Suprapubic skin (tissue), 4 donors: ENCODE data around the gene KNL1. TPM values are rescaled to one million over a fixed set of nuclear protein-coding genes. Genes with fewer than 3 reads are reported as not detected.
"Not testable (repeated sequence)": the region's sequence is repeated elsewhere in the genome, so short reads cannot be mapped to it uniquely, and the experiment has no call there.

Source experiments
- DNase-seq, 2 donors: peaks; one replicate each; pipeline ENCODE4 v3.0.0-alpha.2; 2019; ENCODE audit warnings: low spot score in 2 of 2
- H3K27ac ChIP-seq: fragments of 200-600 bp; sonication (generic); one replicate; pipeline ENCODE4 v1.5.1; 2019
- H3K27me3 ChIP-seq: fragments of 200-600 bp; sonication (generic); one replicate; pipeline ENCODE4 v1.5.1; 2019
- H3K36me3 ChIP-seq: fragments of 200-600 bp; sonication (generic); one replicate; pipeline ENCODE4 v1.5.1; 2019
- H3K4me1 ChIP-seq: fragments of 200-600 bp; sonication (generic); one replicate; pipeline ENCODE4 v1.5.1; 2019
- H3K4me3 ChIP-seq: fragments of 200-600 bp; sonication (generic); one replicate; pipeline ENCODE4 v1.5.1; 2019; ENCODE audit warnings: mild to moderate bottlenecking
- H3K9me3 ChIP-seq: fragments of 200-600 bp; sonication (generic); one replicate; pipeline ENCODE4 v1.5.1; 2019
- EP300 ChIP-seq: sonication (generic); formaldehyde crosslinking; IDR thresholded peaks from one replicate; pipeline ENCODE4 v1.6.1; 2017; ENCODE audit warnings: antibody characterized with exemption
- POLR2A ChIP-seq, 2 donors: fragments of 450-650 bp; IDR thresholded peaks; one replicate each; pipeline ENCODE4 v1.6.1; 2017; ENCODE audit warnings: antibody characterized with exemption in 2 of 2, mild to moderate bottlenecking in 2 of 2, moderate library complexity in 2 of 2
- POLR2AphosphoS5 ChIP-seq, 3 donors: sonication (generic); formaldehyde crosslinking; IDR thresholded peaks; one replicate each; pipeline ENCODE4 v1.6.1; 2017; ENCODE audit warnings: antibody characterized with exemption in 3 of 3
- WGBS: methylation state at CpG from one replicate; pipeline ENCODE4 v1.1.5; 2018; 5-methylcytosine and 5-hydroxymethylcytosine counted together
- total RNA-seq, 4 donors: library from RNA; depleted of rRNA; stranded (reverse); fragments of >200 nt; gene quantifications; one replicate each; pipeline ENCODE4 v1.1.0, GENCODE V29; 2016
- TF ChIP-seq, protein P1 (sequence below), 2 donors: fragments of 200-600 bp in 1 of 2; fragments of 450-650 bp in 1 of 2; sonication (generic) in 1 of 2; IDR thresholded peaks; one replicate each; pipeline ENCODE4 v1.5.1; 2016 to 2019; ENCODE audit warnings: antibody characterized with exemption in 2 of 2, mild to moderate bottlenecking in 1 of 2, moderate library complexity in 1 of 2

KNL1 gene
- total RNA-seq, 4 donors from 2014 or later, result 2.5 to 4.9 (median 3.1) TPM

DNA sequence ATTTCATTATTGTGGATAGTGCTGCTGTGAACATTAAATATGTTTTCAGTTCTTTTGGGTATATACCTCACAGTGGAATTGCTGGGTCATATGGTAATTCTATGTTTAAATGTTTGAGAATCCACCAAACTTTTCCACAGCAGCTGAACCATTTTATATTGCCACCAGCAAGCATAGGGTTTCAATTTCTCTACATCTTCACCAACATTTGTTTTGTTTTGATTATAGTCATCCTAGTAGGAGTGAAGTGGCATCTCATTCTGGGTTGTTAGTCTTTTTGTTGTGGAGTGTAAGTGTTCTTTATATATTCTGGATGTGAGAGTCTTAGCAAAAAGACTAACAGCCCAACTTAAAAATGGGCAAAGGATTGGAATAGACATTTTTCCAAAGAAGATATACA lies 18.9 kb upstream of the KNL1 start:
- TF ChIP-seq POLR2A (IDR thresholded peaks at IDR 0.05), result no peak
- TF ChIP-seq POLR2AphosphoS5 (IDR thresholded peaks at IDR 0.05), result no peak
- TF ChIP-seq, protein P1, sequence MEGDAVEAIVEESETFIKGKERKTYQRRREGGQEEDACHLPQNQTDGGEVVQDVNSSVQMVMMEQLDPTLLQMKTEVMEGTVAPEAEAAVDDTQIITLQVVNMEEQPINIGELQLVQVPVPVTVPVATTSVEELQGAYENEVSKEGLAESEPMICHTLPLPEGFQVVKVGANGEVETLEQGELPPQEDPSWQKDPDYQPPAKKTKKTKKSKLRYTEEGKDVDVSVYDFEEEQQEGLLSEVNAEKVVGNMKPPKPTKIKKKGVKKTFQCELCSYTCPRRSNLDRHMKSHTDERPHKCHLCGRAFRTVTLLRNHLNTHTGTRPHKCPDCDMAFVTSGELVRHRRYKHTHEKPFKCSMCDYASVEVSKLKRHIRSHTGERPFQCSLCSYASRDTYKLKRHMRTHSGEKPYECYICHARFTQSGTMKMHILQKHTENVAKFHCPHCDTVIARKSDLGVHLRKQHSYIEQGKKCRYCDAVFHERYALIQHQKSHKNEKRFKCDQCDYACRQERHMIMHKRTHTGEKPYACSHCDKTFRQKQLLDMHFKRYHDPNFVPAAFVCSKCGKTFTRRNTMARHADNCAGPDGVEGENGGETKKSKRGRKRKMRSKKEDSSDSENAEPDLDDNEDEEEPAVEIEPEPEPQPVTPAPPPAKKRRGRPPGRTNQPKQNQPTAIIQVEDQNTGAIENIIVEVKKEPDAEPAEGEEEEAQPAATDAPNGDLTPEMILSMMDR (IDR thresholded peaks at IDR 0.05), result no peak
- no peak for TF ChIP-seq EP300
- Histone ChIP-seq H3K36me3 (peaks cover 32% of the 10 kb centered on the region), H3K4me1 (peaks cover 14% of the 10 kb centered on the region), H3K9me3 (no peaks in the 10 kb centered on the region), H3K27me3 (no peaks in the 10 kb centered on the region), H3K27ac (no peak overlapping the region), H3K4me3 (no peak overlapping the region)
- DNase-seq, result no peak

DNA sequence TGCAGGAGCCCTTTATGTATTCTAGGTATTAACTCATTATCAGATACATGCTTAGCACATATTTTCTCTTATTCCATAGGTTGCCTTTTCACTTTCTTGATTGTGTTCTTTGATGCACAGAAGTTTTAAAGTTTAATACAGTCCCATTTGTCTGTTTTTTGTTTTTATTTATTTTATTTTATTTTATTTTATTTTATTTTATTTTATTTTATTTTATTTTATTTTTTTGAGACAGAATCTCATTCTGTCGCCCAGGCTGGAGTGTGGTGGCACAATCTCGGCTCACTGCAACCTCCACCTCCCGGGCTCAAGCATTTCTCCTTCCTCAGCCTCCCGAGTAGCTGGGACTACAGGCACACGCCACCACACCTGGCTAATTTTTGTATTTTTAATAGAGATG lies 17.1 kb upstream of the KNL1 start:
- not testable (repeated sequence) for H3K4me3 ChIP-seq, H3K4me1 ChIP-seq, H3K27ac ChIP-seq, H3K9me3 ChIP-seq, H3K27me3 ChIP-seq, DNase-seq
- peaks cover 27% of the 10 kb centered on the region for H3K36me3 ChIP-seq
- WGBS, result 97% methylated on average over 5 of the region's 5 CpGs

DNA sequence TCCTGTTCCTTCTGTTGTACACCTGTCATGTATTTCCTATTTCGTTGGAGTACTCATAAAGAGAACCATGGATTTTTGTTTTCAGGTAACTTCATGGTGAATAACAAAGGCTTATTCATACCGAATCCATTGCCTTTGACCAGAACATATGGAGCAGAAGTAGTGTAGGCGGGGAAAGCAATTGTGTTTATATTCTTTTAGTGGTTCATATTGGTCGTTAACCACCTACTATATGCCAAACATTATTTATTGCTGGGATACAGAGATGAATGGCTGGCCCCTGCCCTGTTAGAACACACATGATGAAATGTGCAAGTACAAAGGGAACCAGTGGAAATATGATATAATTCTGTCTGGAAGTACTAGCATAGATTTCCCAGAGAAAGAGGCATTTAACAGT lies 15.2 kb upstream of the KNL1 start:
- H3K9me3 ChIP-seq, result no peaks in the 10 kb centered on the region
- WGBS, result 62% methylated on average over 4 of the region's 4 CpGs

DNA sequence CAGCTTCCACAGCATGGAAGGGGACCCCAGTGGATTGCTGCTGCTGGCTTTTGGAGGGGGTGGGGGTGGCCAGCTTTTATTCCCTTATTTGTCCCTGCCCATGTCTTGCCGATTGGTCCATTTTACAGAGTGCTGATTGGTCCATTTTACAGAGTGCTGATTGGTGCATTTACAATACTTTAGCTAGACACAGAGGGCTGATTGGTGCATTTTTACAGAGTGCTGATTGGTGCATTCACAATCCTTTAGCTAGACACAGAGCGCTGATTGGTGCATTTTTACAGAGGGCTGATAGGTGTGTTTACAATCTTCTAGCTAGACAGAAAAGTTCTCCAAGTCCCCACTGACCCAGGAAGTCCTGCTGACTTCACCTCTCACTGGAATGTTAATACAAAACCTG lies 12.3 kb upstream of the KNL1 start:
- not testable (repeated sequence) for H3K27ac ChIP-seq, H3K4me3 ChIP-seq, H3K36me3 ChIP-seq, DNase-seq, H3K4me1 ChIP-seq, H3K27me3 ChIP-seq, H3K9me3 ChIP-seq
- 70% methylated on average over 2 of the region's 2 CpGs for WGBS

More for the DNA sequence above, 15.2 kb upstream of the KNL1 start:
- H3K4me3 ChIP-seq, result no peak overlapping the region
- no peaks in the 10 kb centered on the region for H3K27me3 ChIP-seq
- TF ChIP-seq POLR2A (IDR thresholded peaks at IDR 0.05), result no peak
- TF ChIP-seq EP300, result no peak
- TF ChIP-seq, protein P1 (IDR thresholded peaks at IDR 0.05), result no peak
- no peak for TF ChIP-seq POLR2AphosphoS5 (IDR thresholded peaks at IDR 0.05)
- no peak overlapping the region for H3K27ac ChIP-seq
- no peak for DNase-seq
- H3K4me1 ChIP-seq, result no peaks in the 10 kb centered on the region
- peaks cover 13% of the 10 kb centered on the region for H3K36me3 ChIP-seq

DNA sequence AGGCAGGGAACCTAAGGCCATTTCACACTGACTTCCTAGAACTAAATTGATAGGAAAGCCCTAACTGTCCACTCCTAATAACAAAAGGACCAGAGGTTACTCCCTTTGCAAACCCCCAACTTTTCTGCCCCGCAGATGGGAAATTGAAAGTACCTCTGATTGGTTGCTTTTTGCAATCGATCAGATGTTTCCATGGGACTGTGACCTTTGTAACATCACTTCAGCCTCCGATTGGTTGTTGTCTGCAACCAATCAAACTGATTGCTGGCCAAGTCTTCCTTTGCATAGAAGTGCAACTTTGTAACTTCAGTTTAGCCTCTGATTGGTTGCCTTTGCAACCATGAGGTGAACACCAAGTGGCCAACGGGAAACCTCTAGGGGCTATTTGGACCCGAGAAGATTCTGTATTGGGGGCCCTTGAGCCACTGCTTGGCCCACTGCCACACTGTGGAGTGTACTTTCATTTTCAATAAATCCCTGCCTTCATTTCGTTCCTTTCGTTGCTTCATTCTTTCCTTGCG lies 11.3 kb upstream of the KNL1 start:
- H3K4me1 ChIP-seq, result no peaks in the 10 kb centered on the region
- H3K9me3 ChIP-seq, result no peaks in the 10 kb centered on the region
- TF ChIP-seq, protein P1 (IDR thresholded peaks at IDR 0.05), result no peak
- no peak for TF ChIP-seq POLR2AphosphoS5 (IDR thresholded peaks at IDR 0.05)
- TF ChIP-seq POLR2A (IDR thresholded peaks at IDR 0.05), result no peak
- TF ChIP-seq EP300, result no peak
- 73% methylated on average over 8 of the region's 8 CpGs for WGBS
- no peaks in the 10 kb centered on the region for H3K36me3 ChIP-seq
- H3K4me3 ChIP-seq, result peak overlapping the region; percentile 31
- no peak for DNase-seq
- H3K27me3 ChIP-seq, result no peaks in the 10 kb centered on the region
- no peak overlapping the region for H3K27ac ChIP-seq

DNA sequence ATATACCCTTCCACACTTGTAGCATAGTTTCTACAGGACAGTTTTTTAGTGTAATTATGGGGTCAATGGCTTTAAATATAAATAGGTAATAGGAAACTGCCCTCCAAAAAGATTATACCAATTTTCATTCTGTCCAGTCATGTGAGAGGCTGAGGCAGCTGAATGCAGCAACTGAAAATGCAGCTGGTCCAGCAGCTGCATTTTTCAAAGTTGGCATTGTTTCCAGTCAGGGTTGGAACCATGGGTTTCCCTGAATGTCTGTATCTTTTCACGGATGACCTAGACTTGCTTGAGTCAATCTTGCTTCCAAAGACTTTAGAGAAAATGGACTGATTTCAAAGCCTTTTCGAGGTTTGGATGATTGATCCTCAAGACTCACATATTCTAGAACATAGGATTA lies 9.9 kb upstream of the KNL1 start:
- Histone ChIP-seq H3K4me3 (no peak overlapping the region), H3K27me3 (no peaks in the 10 kb centered on the region), H3K4me1 (no peaks in the 10 kb centered on the region), H3K27ac (no peak overlapping the region), H3K36me3 (no peaks in the 10 kb centered on the region), H3K9me3 (no peaks in the 10 kb centered on the region)
- no peak for DNase-seq
- 42% methylated on average over 2 of the region's 2 CpGs for WGBS
- TF ChIP-seq POLR2A (IDR thresholded peaks at IDR 0.05) (no peak), EP300 (no peak), POLR2AphosphoS5 (IDR thresholded peaks at IDR 0.05) (no peak)
- TF ChIP-seq, protein P1 (IDR thresholded peaks at IDR 0.05), result no peak
